B cell (primary cell): ENCODE results near the gene TBC1D22A.

Source experiments
- CTCF ChIP-seq: fragments of 200-600 bp; IDR thresholded peaks from one replicate; pipeline ENCODE4 v1.8.0; 2022; ENCODE audit warnings: antibody characterized with exemption, mild to moderate bottlenecking
- EZH2 ChIP-seq: IDR thresholded peaks from 2 replicates; pipeline ENCODE4 v1.6.1; 2012; ENCODE audit warnings: borderline replicate concordance, low read depth, mild to moderate bottlenecking, moderate library complexity, low read length; ENCODE audit not compliant: insufficient read depth, poor library complexity, severe bottlenecking

GRCh38 chr22:47146941-47147340, 384.5 kb downstream of the TBC1D22A start:
- TF ChIP-seq CTCF (no peak), EZH2 (no peak)
